ENCODE results near the gene RBBP8. TPM values are rescaled to one million over a fixed set of nuclear protein-coding genes. Genes with fewer than 3 reads are reported as not detected.
A peak's percentile ranks its signal among the peaks of the same experiment; 100 is the strongest.

RBBP8 gene
- total RNA-seq, 3 donors from 2014 or later (not counting 1 experiment from before 2014, with no cell fraction given), result 11.6 to 18.7 (median 12.1) TPM

GRCh38 chr18:23068011-23068410, 134.9 kb downstream of the RBBP8 start:
- H3K9me3 Mint-ChIP-seq, result peaks cover 0 to 6% of the 10 kb centered on the region in 2 donors

GRCh38 chr18:23068570-23069310, 135.6 kb downstream of the RBBP8 start:
- intact Hi-C loops (cut with micrococcal nuclease), result no loop called here
- peaks cover 52 to 59% of the 10 kb centered on the region in 2 donors for H3K4me1 Mint-ChIP-seq
- Histone ChIP-seq H3K4me1 (ENCODE audit: control insufficient read depth, insufficient read depth, low read length) (peaks cover 59% of the 10 kb centered on the region), H3K27ac (ENCODE audit: low read length) (peak overlapping the region; percentile 18), H3K36me3 (ENCODE audit: control insufficient read depth, insufficient read depth, low read length) (no peaks in the 10 kb centered on the region), H3K4me3 (ENCODE audit: low read length) (no peak overlapping the region), H3K27me3 (ENCODE audit: control insufficient read depth, insufficient read depth, low read length) (no peaks in the 10 kb centered on the region), H3K9me3 (ENCODE audit: control insufficient read depth, insufficient read depth, low read length) (peaks cover under 1% of the 10 kb centered on the region)
- no peaks in the 10 kb centered on the region for H3K27me3 Mint-ChIP-seq (ENCODE audit: low read depth in 2 of 2)
- no peaks in the 10 kb centered on the region for H3K36me3 Mint-ChIP-seq
- no peak for ATAC-seq
- no peak overlapping the region for H3K4me3 Mint-ChIP-seq
- no peaks in the 10 kb centered on the region for H3K9me3 Mint-ChIP-seq
- WGBS (ENCODE audit: insufficient coverage), result 64% methylated on average over 7 of the region's 7 CpGs
- DNase-seq, result no peak
- H3K27ac Mint-ChIP-seq, result peak overlapping the region; percentile 84 to 86
- TF ChIP-seq CTCF (IDR thresholded peaks at IDR 0.05), result no peak

More at GRCh38 chr18:23068011-23068410, 134.9 kb downstream of the RBBP8 start:
- no peak for DNase-seq
- Histone ChIP-seq H3K36me3 (ENCODE audit: control insufficient read depth, insufficient read depth, low read length) (no peaks in the 10 kb centered on the region), H3K27ac (ENCODE audit: low read length) (no peak overlapping the region), H3K4me1 (ENCODE audit: control insufficient read depth, insufficient read depth, low read length) (peaks cover 58% of the 10 kb centered on the region), H3K27me3 (ENCODE audit: control insufficient read depth, insufficient read depth, low read length) (no peaks in the 10 kb centered on the region), H3K9me3 (ENCODE audit: control insufficient read depth, insufficient read depth, low read length) (peaks cover 3% of the 10 kb centered on the region), H3K4me3 (ENCODE audit: low read length) (no peak overlapping the region)
- Mint-ChIP-seq H3K36me3 (no peaks in the 10 kb centered on the region), H3K27ac (peak overlapping the region in 1 of 2 donors; percentile 86), H3K4me1 (peaks cover 52 to 63% of the 10 kb centered on the region in 2 donors), H3K27me3 (ENCODE audit: low read depth in 2 of 2) (no peaks in the 10 kb centered on the region), H3K4me3 (no peak overlapping the region)
- WGBS (ENCODE audit: insufficient coverage), result 74% methylated on average over 3 of the region's 4 CpGs
- TF ChIP-seq CTCF (IDR thresholded peaks at IDR 0.05), result no peak
- ATAC-seq, result no peak
- intact Hi-C loops (cut with micrococcal nuclease), result no loop called here

GRCh38 chr18:23069481-23069880, 136.4 kb downstream of the RBBP8 start:
- Histone ChIP-seq H3K27ac (ENCODE audit: low read length) (peak overlapping the region; percentile 61), H3K4me1 (ENCODE audit: control insufficient read depth, insufficient read depth, low read length) (peaks cover 59% of the 10 kb centered on the region), H3K36me3 (ENCODE audit: control insufficient read depth, insufficient read depth, low read length) (no peaks in the 10 kb centered on the region), H3K9me3 (ENCODE audit: control insufficient read depth, insufficient read depth, low read length) (no peaks in the 10 kb centered on the region), H3K4me3 (ENCODE audit: low read length) (no peak overlapping the region), H3K27me3 (ENCODE audit: control insufficient read depth, insufficient read depth, low read length) (no peaks in the 10 kb centered on the region)
- WGBS (ENCODE audit: insufficient coverage), result 43% methylated on average over 10 of the region's 10 CpGs
- Mint-ChIP-seq H3K4me1 (peaks cover 52 to 59% of the 10 kb centered on the region in 2 donors), H3K27me3 (ENCODE audit: low read depth in 2 of 2) (no peaks in the 10 kb centered on the region), H3K9me3 (no peaks in the 10 kb centered on the region), H3K36me3 (no peaks in the 10 kb centered on the region), H3K27ac (peak overlapping the region; percentile 84 to 86), H3K4me3 (peak overlapping the region; percentile 89)
- ATAC-seq, result peak; percentile 56 to 71 (median 60)
- peak; percentile 36 to 74 for DNase-seq
- no peak for TF ChIP-seq CTCF (IDR thresholded peaks at IDR 0.05)
- intact Hi-C loops (cut with micrococcal nuclease), result no loop called here
